ENCODE measurements around the gene GDF3.
"Not testable (repeated sequence)": the region's sequence is repeated elsewhere in the genome, so short reads cannot be mapped to it uniquely, and the experiment has no call there.

The GDF3 gene

GRCh38 chr12:7695566-7696197 lies at the start of gene GDF3:
Gene GDF3, minus strand, starts transcription at chr12:7695775. Its CDS starts 47 bp downstream, at chr12:7695728.
- DNase-seq: no peak

- no peak for DNase-seq
Measured at GRCh38 chr12:7732993-7733392, 37.4 kb upstream of the GDF3 start.

- DNase-seq: no peak
Measured at GRCh38 chr12:7731486-7731885, 35.9 kb upstream of the GDF3 start.

- not testable (repeated sequence) for DNase-seq
Measured at GRCh38 chr12:7730984-7731383, 35.4 kb upstream of the GDF3 start.

- no peak for DNase-seq
Measured at GRCh38 chr12:7729746-7730145, 34.2 kb upstream of the GDF3 start.

GRCh38 chr12:7723926-7724325 lies 28.4 kb upstream of the GDF3 start:
- no peak for DNase-seq

GRCh38 chr12:7719946-7720730 lies 24.6 kb upstream of the GDF3 start:
- DNase-seq: no peak

- no peak for DNase-seq
Measured at GRCh38 chr12:7716381-7716780, 20.8 kb upstream of the GDF3 start.

GRCh38 chr12:7712841-7713442 lies 17.4 kb upstream of the GDF3 start:
- no peak for DNase-seq

GRCh38 chr12:7711133-7711532 lies 15.6 kb upstream of the GDF3 start, which contains the start of gene DPPA3:
Gene DPPA3, plus strand, starts transcription at chr12:7711433. Its CDS starts 138 bp downstream, at chr12:7711571.
- no peak for DNase-seq

- no peak for DNase-seq
Measured at GRCh38 chr12:7709969-7710675, 14.5 kb upstream of the GDF3 start.

GRCh38 chr12:7705846-7706245 lies 10.3 kb upstream of the GDF3 start:
- no peak for DNase-seq

GRCh38 chr12:7695237-7695560 lies 376 bp downstream of the GDF3 start:
- DNase-seq: no peak

- DNase-seq: no peak
Measured at GRCh38 chr12:7694556-7695236, 879 bp downstream of the GDF3 start.

GRCh38 chr12:7693793-7694192 lies 1.8 kb downstream of the GDF3 start:
- no peak for DNase-seq

- DNase-seq: no peak
Measured at GRCh38 chr12:7681535-7681934, 14.0 kb downstream of the GDF3 start.

GRCh38 chr12:7679251-7680045 lies 16.1 kb downstream of the GDF3 start:
- no peak for DNase-seq

GRCh38 chr12:7678744-7679143 lies 16.8 kb downstream of the GDF3 start:
- DNase-seq: no peak

- DNase-seq: not testable (repeated sequence)
Measured at GRCh38 chr12:7677432-7677888, 18.1 kb downstream of the GDF3 start.

GRCh38 chr12:7675455-7675854 lies 20.1 kb downstream of the GDF3 start:
- DNase-seq: not testable (repeated sequence)

- DNase-seq: no peak
Measured at GRCh38 chr12:7668171-7668570, 27.4 kb downstream of the GDF3 start.

- DNase-seq: no peak
Measured at GRCh38 chr12:7667125-7667524, 28.4 kb downstream of the GDF3 start.
